H9 (cell line): ENCODE results near the gene CRACR2B. TPM values are rescaled to one million over a fixed set of nuclear protein-coding genes. Genes with fewer than 3 reads are reported as not detected.

Experiments
- DNase-seq: peaks from one replicate; pipeline ENCODE4 v3.0.0-alpha.2; 2017
- H2AFZ ChIP-seq: one replicate; pipeline ENCODE4 v1.6.1; 2013; ENCODE audit warnings: mild to moderate bottlenecking, low read length, control low read depth, moderate library complexity
- H2AK5ac ChIP-seq: 2 replicates; pipeline ENCODE4 v1.6.1; 2013; ENCODE audit warnings: low read length, control low read depth, mixed read lengths; ENCODE audit not compliant: insufficient read length
- H2BK120ac ChIP-seq: one replicate; pipeline ENCODE4 v1.6.1; 2013; ENCODE audit warnings: low read depth, mild to moderate bottlenecking, low read length, control low read depth, inconsistent platforms; ENCODE audit not compliant: poor library complexity, severe bottlenecking
- H2BK12ac ChIP-seq: 2 replicates; pipeline ENCODE4 v1.6.1; 2013; ENCODE audit warnings: low read length, control low read depth, mixed read lengths, low read depth; ENCODE audit not compliant: insufficient read length
- H2BK15ac ChIP-seq: 2 replicates; pipeline ENCODE4 v1.6.1; 2013; ENCODE audit warnings: low read depth, low read length, control low read depth
- H2BK20ac ChIP-seq: one replicate; pipeline ENCODE4 v1.6.1; 2013; ENCODE audit warnings: low read depth, mild to moderate bottlenecking, low read length, control low read depth, inconsistent platforms; ENCODE audit not compliant: poor library complexity, severe bottlenecking
- H2BK5ac ChIP-seq: 2 replicates; pipeline ENCODE4 v1.6.1; 2013; ENCODE audit warnings: low read length, control low read depth, mixed read lengths; ENCODE audit not compliant: insufficient read length
- H3K14ac ChIP-seq: 2 replicates; pipeline ENCODE4 v1.6.1; 2013; ENCODE audit warnings: low read length, control low read depth; ENCODE audit not compliant: insufficient read depth
- H3K18ac ChIP-seq: 2 replicates; pipeline ENCODE4 v1.6.1; 2013; ENCODE audit warnings: low read depth, mild to moderate bottlenecking, mixed read lengths, low read length, control low read depth; ENCODE audit not compliant: insufficient read length
- H3K23ac ChIP-seq: 2 replicates; pipeline ENCODE4 v1.6.1; 2013; ENCODE audit warnings: low read length, control low read depth, mixed read lengths, low read depth; ENCODE audit not compliant: insufficient read length
- H3K23me2 ChIP-seq: 2 replicates; pipeline ENCODE4 v1.6.1; 2013; ENCODE audit warnings: low read depth, mild to moderate bottlenecking, mixed read lengths, low read length, control low read depth; ENCODE audit not compliant: insufficient read length, poor library complexity, severe bottlenecking
- H3K27ac ChIP-seq: 2 replicates; pipeline ENCODE4 v1.5.1; 2013; ENCODE audit warnings: low read length, control low read depth, mixed read lengths, low read depth; ENCODE audit not compliant: insufficient read length
- H3K27me3 ChIP-seq: 2 replicates; pipeline ENCODE4 v1.6.1; 2013; ENCODE audit warnings: low read length, control low read depth, inconsistent platforms; ENCODE audit not compliant: insufficient read depth
- H3K4ac ChIP-seq: 2 replicates; pipeline ENCODE4 v1.6.1; 2013; ENCODE audit warnings: low read depth, mild to moderate bottlenecking, control low read depth, inconsistent platforms, low read length, moderate library complexity
- H3K4me1 ChIP-seq: 2 replicates; pipeline ENCODE4 v1.6.1; 2013; ENCODE audit warnings: low read length, control low read depth, inconsistent platforms; ENCODE audit not compliant: insufficient read depth
- H3K4me2 ChIP-seq: 2 replicates; pipeline ENCODE4 v1.6.1; 2013; ENCODE audit warnings: low read length, control low read depth, mixed read lengths; ENCODE audit not compliant: insufficient read length, insufficient read depth
- H3K56ac ChIP-seq: 2 replicates; pipeline ENCODE4 v1.6.1; 2013; ENCODE audit warnings: low read depth, mild to moderate bottlenecking, mixed read lengths, low read length, control low read depth; ENCODE audit not compliant: insufficient read length
- H3K79me1 ChIP-seq: 2 replicates; pipeline ENCODE4 v1.6.1; 2013; ENCODE audit warnings: low read depth, mild to moderate bottlenecking, moderate library complexity, low read length, control low read depth, inconsistent platforms; ENCODE audit not compliant: insufficient read depth, poor library complexity, severe bottlenecking
- H3K79me2 ChIP-seq: 2 replicates; pipeline ENCODE4 v1.6.1; 2013; ENCODE audit warnings: low read length, control low read depth, inconsistent platforms; ENCODE audit not compliant: insufficient read depth
- H3K9ac ChIP-seq: 2 replicates; pipeline ENCODE4 v1.6.1; 2013; ENCODE audit warnings: low read length, control low read depth, mixed read lengths; ENCODE audit not compliant: insufficient read length; ENCODE audit errors: extremely low read depth
- H3K9me3 ChIP-seq: one replicate; pipeline ENCODE4 v1.6.1; 2013; ENCODE audit warnings: low read depth, low read length, inconsistent platforms; ENCODE audit not compliant: control insufficient read depth
- H3T11ph ChIP-seq: one replicate; pipeline ENCODE4 v1.6.1; 2013; ENCODE audit warnings: mild to moderate bottlenecking, low read length, control low read depth, inconsistent platforms
- H4K20me1 ChIP-seq: one replicate; pipeline ENCODE4 v1.6.1; 2013; ENCODE audit not compliant: control insufficient read depth, insufficient read length, insufficient read depth
- H4K5ac ChIP-seq: 2 replicates; pipeline ENCODE4 v1.6.1; 2013; ENCODE audit warnings: low read depth, mild to moderate bottlenecking, mixed read lengths, low read length, control low read depth; ENCODE audit not compliant: insufficient read length
- H4K8ac ChIP-seq: replicated peaks from 2 replicates; pipeline ENCODE4 v1.6.1; 2013; ENCODE audit warnings: low read length, control low read depth, mixed read lengths, low read depth; ENCODE audit not compliant: insufficient read length
- H4K91ac ChIP-seq: 2 replicates; pipeline ENCODE4 v1.6.1; 2013; ENCODE audit warnings: low read depth, mild to moderate bottlenecking, moderate library complexity, mixed read lengths, low read length, control low read depth; ENCODE audit not compliant: insufficient read length
- H3K27ac Mint-ChIP-seq, 3 experiments: 2 replicates in 2 of 3; 3 replicates in 1 of 3; pipeline ENCODE4 v1.8.0; 2020 to 2021; ENCODE audit warnings: mixed read lengths in 3 of 3, mild to moderate bottlenecking in 1 of 3, moderate library complexity in 1 of 3
- H3K27me3 Mint-ChIP-seq: 2 replicates; pipeline ENCODE4 v1.8.0; 2021; ENCODE audit warnings: low read depth, mild to moderate bottlenecking, moderate library complexity, mixed read lengths
- H3K36me3 Mint-ChIP-seq, 3 experiments: 2 replicates in 2 of 3; 3 replicates in 1 of 3; pipeline ENCODE4 v1.8.0; 2020 to 2021; ENCODE audit warnings: low read depth in 3 of 3, mixed read lengths in 3 of 3; ENCODE audit not compliant: insufficient read depth in 1 of 3
- H3K4me1 Mint-ChIP-seq, 2 experiments: 2 replicates each; pipeline ENCODE4 v1.8.0; 2020; ENCODE audit warnings: mixed read lengths in 2 of 2
- H3K4me3 Mint-ChIP-seq, 2 experiments: 2 replicates in 1 of 2; 3 replicates in 1 of 2; pipeline ENCODE4 v1.8.0; 2020 to 2021; ENCODE audit warnings: mild to moderate bottlenecking in 2 of 2, mixed read lengths in 2 of 2, moderate library complexity in 1 of 2
- H3K9me3 Mint-ChIP-seq, 2 experiments: 2 replicates in 1 of 2; 3 replicates in 1 of 2; pipeline ENCODE4 v1.8.0; 2020; ENCODE audit warnings: mild to moderate bottlenecking in 2 of 2, mixed read lengths in 2 of 2, moderate library complexity in 1 of 2
- CTCF ChIP-seq: fragments of 200-600 bp; sonication (generic); conservative IDR thresholded peaks from 3 replicates; pipeline ENCODE4 v1.8.0; 2021; ENCODE audit warnings: antibody characterized with exemption, mild to moderate bottlenecking
- WGBS: extraction: QIAGEN DNeasy Blood & Tissue Kit; methylation state at CpG from one replicate; pipeline ENCODE4 v1.1.7; 2013; ENCODE audit warnings: missing lambda C conversion rate, low lambda C conversion rate, mixed read lengths; ENCODE audit not compliant: insufficient read length; ENCODE audit errors: extremely low coverage; 5-methylcytosine and 5-hydroxymethylcytosine counted together
- total RNA-seq: library from RNA; stranded (reverse); gene quantifications from 2 replicates; pipeline ENCODE4 v1.2.1, GENCODE V29; 2021

CRACR2B gene
- total RNA-seq, 1 experiment from 2014 or later, result 29.0 TPM

GRCh38 chr11:809287-810039 lies 18.3 kb upstream of the CRACR2B start, which contains the start of gene RPLP2:
TSS of gene RPLP2 (plus strand) at chr11:809967. CDS start at chr11:810235, 268 bp downstream.
- peak within 1 kb of the TSS; percentile 99 for H3K14ac ChIP-seq
- no CpG with 5 or more reads among the region's 81 CpGs for WGBS
- no peak within 1 kb of the TSS for H2AK5ac ChIP-seq
- no peak within 1 kb of the TSS for H4K8ac ChIP-seq
- no peak within 1 kb of the TSS for H3K23ac ChIP-seq
- TF ChIP-seq CTCF, result no peak
- peak within 1 kb of the TSS; percentile 31 for H4K5ac ChIP-seq
- H3K4me1 Mint-ChIP-seq, result peaks cover 13 to 30% of the 10 kb centered on the region in 2 experiments
- H3T11ph ChIP-seq, result no peak within 1 kb of the TSS
- H2BK120ac ChIP-seq, result peak within 1 kb of the TSS; percentile 65
- peaks cover 10% of the 10 kb centered on the region; the same call in 1 of the 2 replicates for H3K79me2 ChIP-seq
- peak within 1 kb of the TSS; percentile 61 for H2BK5ac ChIP-seq
- H2BK12ac ChIP-seq, result peak within 1 kb of the TSS; percentile 70
- peaks cover 29 to 38% (median 29%) of the 10 kb centered on the region in 3 experiments for H3K36me3 Mint-ChIP-seq
- peak; percentile 96 for DNase-seq
- peak within 1 kb of the TSS; percentile 6 for H3K27ac ChIP-seq
- no peak within 1 kb of the TSS for H4K91ac ChIP-seq
- H2BK15ac ChIP-seq, result no peak within 1 kb of the TSS
- peak within 1 kb of the TSS; percentile 99 to 100 (median 99) for H3K27ac Mint-ChIP-seq
- peaks cover 9% of the 10 kb centered on the region for H3K79me1 ChIP-seq
- no peak within 1 kb of the TSS for H3K56ac ChIP-seq
- H4K20me1 ChIP-seq, result no peaks in the 10 kb centered on the region
- H3K9me3 ChIP-seq, result no peaks in the 10 kb centered on the region
- H2BK20ac ChIP-seq, result no peak within 1 kb of the TSS
- peaks cover 19% of the 10 kb centered on the region for H3K23me2 ChIP-seq
- no peaks in the 10 kb centered on the region for H3K27me3 Mint-ChIP-seq
- no peak within 1 kb of the TSS for H3K4ac ChIP-seq
- no peaks in the 10 kb centered on the region for H3K4me1 ChIP-seq
- H3K18ac ChIP-seq, result peak within 1 kb of the TSS; percentile 98
- no peaks in the 10 kb centered on the region for H3K9me3 Mint-ChIP-seq
- peak within 1 kb of the TSS; percentile 91 to 98 for H3K4me3 Mint-ChIP-seq
- H3K27me3 ChIP-seq, result no peaks in the 10 kb centered on the region
- no peak within 1 kb of the TSS for H2AFZ ChIP-seq
- peak within 1 kb of the TSS; percentile 86 for H3K9ac ChIP-seq
- H3K4me2 ChIP-seq, result peak within 1 kb of the TSS; percentile 92
